Psoas muscle (tissue), 8 donors: ENCODE results near the gene ZMYM3. TPM values are rescaled to one million over a fixed set of nuclear protein-coding genes. Genes with fewer than 3 reads are reported as not detected.
"Not testable (repeated sequence)": the region's sequence is repeated elsewhere in the genome, so short reads cannot be mapped to it uniquely, and the experiment has no call there.

ENCODE experiments used
- ATAC-seq, 4 donors: fragments of 200-7000 bp; cut with Tn5 transposase; one replicate each; pipeline ENCODE4 v1.9.1; 2020; ENCODE audit warnings: moderate library complexity in 3 of 4, mild to moderate bottlenecking in 2 of 4
- DNase-seq, 2 donors: peaks; one replicate each; pipeline ENCODE4 v3.0.0-alpha.2; 2020
- H3K27ac ChIP-seq: fragments of 200-600 bp; one replicate; pipeline ENCODE4 v1.8.0; 2022
- H3K27me3 ChIP-seq, 3 donors: fragments of 200-600 bp in 1 of 3; one replicate each; pipeline versions ENCODE4 v1.6.1 to v1.8.0; 2013 to 2022; ENCODE audit warnings: low read length in 2 of 3, mild to moderate bottlenecking in 2 of 3, moderate library complexity in 1 of 3; ENCODE audit not compliant: insufficient read depth in 3 of 3
- H3K36me3 ChIP-seq, 2 donors: fragments of 200-600 bp in 1 of 2; one replicate each; pipeline versions ENCODE4 v1.6.1 to v1.8.0; 2013 to 2022; ENCODE audit warnings: low read depth in 1 of 2, mild to moderate bottlenecking in 1 of 2, moderate library complexity in 1 of 2; ENCODE audit not compliant: insufficient read depth in 1 of 2
- H3K4me1 ChIP-seq: fragments of 200-600 bp; one replicate; pipeline ENCODE4 v1.8.0; 2022
- H3K4me3 ChIP-seq: fragments of 200-600 bp; one replicate; pipeline ENCODE4 v1.8.0; 2022; ENCODE audit warnings: mild to moderate bottlenecking
- H3K9me3 ChIP-seq: fragments of 200-600 bp; one replicate; pipeline ENCODE4 v1.8.0; 2022
- WGBS, 3 donors: extraction: QIAGEN DNeasy Blood & Tissue Kit; methylation state at CpG; one replicate each; pipeline versions ENCODE4 v1.1.6 to v1.1.7; 2013; 5-methylcytosine and 5-hydroxymethylcytosine counted together
- intact Hi-C, 2 donors: fragments of 100-400 bp; cut with DNase I; formaldehyde crosslinking; loops; one replicate each; pipeline versions ENCODE4 v1.11.0 to v1.14.2; 2022
- polyA plus RNA-seq, 3 donors: library from polyadenylated mRNA; stranded (reverse); fragments of 200-250 nt; gene quantifications; one replicate each; pipeline ENCODE4 v1.2.3, GENCODE V29; 2013
- total RNA-seq, 4 donors: library from RNA; stranded (reverse); fragmentation: NEBNext Ultra II Directional in 2 of 4; extraction: Animal tissue kit (Norgen Biotek cat#: 25700) in 2 of 4; gene quantifications; one replicate each; pipeline versions ENCODE4 v1.2.1 to v1.2.4, GENCODE V29; 2021 to 2023
- TF ChIP-seq, protein P1 (sequence below): fragments of 200-600 bp; IDR thresholded peaks from one replicate; pipeline ENCODE4 v1.8.0; 2022; ENCODE audit warnings: antibody characterized with exemption
- donor health status: healthy with polysubstance abuse.
- donor health status: DM: no; HTN: no; CAD: no; lungs with moderate emphysema.
- donor health status: Bipolar disorder and iron deficiency.
- donor health status: healthy.
- donor health status: DM: yes; HTN: yes; CAD: no.
- donor health status: DM: no; HTN: no; CAD: no.
- donor health status: DM: no; HTN: no; CAD: no.
- donor health status: DM: yes; HTN: yes; CAD: no.

ZMYM3 gene
- total and polyA plus RNA-seq, 7 donors: 2.5 to 10.6 (median 6.3) TPM

DNA sequence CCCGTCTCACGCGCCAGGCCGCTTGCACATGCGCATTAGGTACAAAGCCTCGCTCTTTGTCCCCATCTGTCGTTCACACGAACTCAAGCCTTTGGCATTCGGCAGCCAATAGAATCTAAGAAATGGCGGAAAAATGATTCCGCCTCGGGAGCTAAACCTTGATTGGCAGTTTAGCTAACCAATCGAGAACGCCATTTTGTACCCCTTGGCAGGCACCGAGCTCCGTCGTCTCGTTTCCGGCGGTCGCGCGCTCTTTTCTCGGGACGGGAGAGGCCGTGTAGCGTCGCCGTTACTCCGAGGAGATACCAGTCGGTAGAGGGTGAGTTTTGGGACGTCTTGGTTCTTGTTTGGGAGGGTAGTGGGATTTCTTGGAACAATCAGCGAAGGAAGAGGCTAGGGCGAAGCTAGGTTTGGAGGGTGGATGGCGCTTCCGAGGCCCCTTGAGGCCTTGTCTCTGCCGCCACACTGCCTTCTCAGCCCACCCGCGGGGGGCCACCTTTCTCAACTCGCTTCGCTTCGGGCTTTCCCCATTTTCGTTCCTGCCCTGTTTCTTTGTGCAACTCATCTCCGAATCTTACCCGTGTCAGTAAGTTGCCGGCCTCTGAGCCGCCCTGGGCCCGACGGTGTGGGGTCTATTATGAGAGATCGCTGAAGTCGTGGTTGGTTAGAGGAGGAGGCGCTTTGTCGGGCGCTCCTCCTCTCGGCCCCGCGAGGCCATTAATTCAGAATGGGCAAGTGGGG, 29.6 kb upstream of the ZMYM3 start, which contains the start of gene NONO:
NONO (plus strand) TSS at position 233 of the 741 bp plus-strand sequence. CDS start 7,003 bp downstream, outside the sequence.
- intact Hi-C loops: no loop called here
- H3K9me3 ChIP-seq: no peaks in the 10 kb centered on the region
- DNase-seq: peak; percentile 77 to 87
- peaks cover 0 to 8% (median 0%) of the 10 kb centered on the region in 3 donors for H3K27me3 ChIP-seq
- 0 to 35% (median 0%) methylated on average over 52 to 57 of the region's 57 CpGs for WGBS, 3 donors
- H3K27ac ChIP-seq: peak within 1 kb of the TSS; percentile 90
- peaks cover 19% of the 10 kb centered on the region for H3K4me1 ChIP-seq
- ATAC-seq: peak; percentile 93 to 97 (median 95)
- peak within 1 kb of the TSS; percentile 75 for H3K4me3 ChIP-seq
- H3K36me3 ChIP-seq: no peaks in the 10 kb centered on the region
- TF ChIP-seq, protein P1, sequence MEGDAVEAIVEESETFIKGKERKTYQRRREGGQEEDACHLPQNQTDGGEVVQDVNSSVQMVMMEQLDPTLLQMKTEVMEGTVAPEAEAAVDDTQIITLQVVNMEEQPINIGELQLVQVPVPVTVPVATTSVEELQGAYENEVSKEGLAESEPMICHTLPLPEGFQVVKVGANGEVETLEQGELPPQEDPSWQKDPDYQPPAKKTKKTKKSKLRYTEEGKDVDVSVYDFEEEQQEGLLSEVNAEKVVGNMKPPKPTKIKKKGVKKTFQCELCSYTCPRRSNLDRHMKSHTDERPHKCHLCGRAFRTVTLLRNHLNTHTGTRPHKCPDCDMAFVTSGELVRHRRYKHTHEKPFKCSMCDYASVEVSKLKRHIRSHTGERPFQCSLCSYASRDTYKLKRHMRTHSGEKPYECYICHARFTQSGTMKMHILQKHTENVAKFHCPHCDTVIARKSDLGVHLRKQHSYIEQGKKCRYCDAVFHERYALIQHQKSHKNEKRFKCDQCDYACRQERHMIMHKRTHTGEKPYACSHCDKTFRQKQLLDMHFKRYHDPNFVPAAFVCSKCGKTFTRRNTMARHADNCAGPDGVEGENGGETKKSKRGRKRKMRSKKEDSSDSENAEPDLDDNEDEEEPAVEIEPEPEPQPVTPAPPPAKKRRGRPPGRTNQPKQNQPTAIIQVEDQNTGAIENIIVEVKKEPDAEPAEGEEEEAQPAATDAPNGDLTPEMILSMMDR: no peak

DNA sequence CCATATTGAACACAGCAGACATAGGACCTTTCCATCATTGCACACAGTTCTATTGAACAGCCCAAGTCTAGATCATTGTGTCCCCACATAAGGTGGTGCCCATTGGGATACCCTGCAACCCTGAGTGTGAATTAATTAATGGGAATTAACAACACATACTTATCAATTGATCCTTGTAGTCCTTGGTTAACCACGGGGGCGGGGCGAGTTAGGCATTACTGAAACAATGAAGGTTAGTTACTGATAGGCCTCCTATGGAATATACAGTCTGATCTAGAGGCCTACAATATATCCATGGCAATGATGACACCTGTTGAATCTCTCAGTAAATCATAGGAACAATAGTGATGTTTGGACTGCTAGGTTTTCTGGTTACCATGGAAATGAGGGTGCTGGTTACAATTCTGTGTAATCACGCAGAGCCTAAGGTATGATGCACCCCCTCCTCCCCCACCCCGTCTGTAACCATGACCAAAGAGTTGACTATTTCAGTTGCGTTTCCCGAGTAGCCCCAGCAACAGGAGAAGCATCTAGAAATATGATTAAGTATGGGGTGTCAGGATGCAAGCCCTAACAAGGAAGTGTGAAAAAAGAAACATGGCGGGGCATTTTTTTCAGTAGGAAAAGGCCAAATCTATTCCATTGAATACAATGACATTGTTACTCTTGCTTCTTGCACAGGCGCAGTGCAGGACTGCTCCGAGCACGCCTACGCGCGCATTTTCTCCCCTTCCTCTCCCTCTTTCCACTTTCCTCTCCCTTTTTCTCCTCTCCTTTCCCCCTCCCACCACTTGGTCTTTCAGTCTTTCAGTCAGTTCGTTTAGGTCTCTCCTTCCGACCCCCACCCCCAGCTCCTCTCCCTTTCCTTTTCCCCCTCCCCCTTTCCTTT, 28.8 kb upstream of the ZMYM3 start:
- H3K36me3 ChIP-seq: no peaks in the 10 kb centered on the region
- ATAC-seq (peak; percentile 63 to 75 (median 68)), DNase-seq (no peak)
- H3K27me3 ChIP-seq: peaks cover 0 to 8% (median 0%) of the 10 kb centered on the region in 3 donors
- intact Hi-C loops: no loop called here
- H3K27ac ChIP-seq: peak overlapping the region; percentile 84
- WGBS, 3 donors: 19 to 39% (median 24%) methylated on average over 15 to 16 of the region's 16 CpGs
- H3K9me3 ChIP-seq: no peaks in the 10 kb centered on the region
- H3K4me3 ChIP-seq: peak overlapping the region; percentile 75
- TF ChIP-seq, protein P1: no peak
- H3K4me1 ChIP-seq: peaks cover 15% of the 10 kb centered on the region

DNA sequence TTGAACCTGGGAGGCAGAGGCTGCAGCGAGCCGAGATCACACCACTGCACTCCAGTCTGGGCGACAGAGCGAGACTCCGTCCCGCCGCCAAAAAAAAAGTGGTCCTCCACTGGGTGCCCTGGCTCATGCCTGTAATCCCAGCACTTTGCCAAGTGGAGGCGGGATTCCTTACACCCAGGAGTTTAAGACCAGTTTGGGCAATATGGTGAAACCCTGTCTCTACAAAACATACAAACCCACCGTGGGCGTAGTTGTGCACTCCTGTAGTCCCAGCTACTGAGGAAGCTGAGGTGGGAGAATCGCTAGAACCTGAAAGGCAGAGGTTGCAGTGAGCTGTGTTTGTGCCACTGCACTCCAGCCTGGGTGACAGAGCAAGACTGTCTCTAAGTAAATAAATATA, 27.4 kb upstream of the ZMYM3 start:
- H3K9me3 ChIP-seq, ATAC-seq, H3K4me3 ChIP-seq, DNase-seq, H3K36me3 ChIP-seq, H3K27ac ChIP-seq, intact Hi-C loops, H3K27me3 ChIP-seq: not testable (repeated sequence)
- 94 to 97% (median 97%) methylated on average over 11 of the region's 11 CpGs for WGBS, 3 donors
- H3K4me1 ChIP-seq: peaks cover 15% of the 10 kb centered on the region

DNA sequence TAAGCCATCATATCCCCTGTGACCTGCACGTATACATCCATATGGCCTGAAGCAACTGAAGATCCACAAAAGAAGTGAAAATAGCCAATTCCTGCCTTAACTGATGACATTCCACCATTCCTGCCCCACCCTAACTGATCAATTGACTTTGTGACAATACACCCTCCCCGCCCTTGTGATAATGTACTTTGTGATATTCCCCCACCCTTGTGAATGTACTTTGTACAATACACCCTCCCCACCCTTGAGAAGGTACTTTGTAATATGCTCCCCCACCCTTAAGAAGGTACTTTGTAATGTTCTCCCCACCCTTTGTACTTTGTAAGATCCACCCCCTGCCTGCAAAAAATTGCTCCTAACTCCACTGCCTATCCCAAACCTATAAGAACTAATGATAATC, 18.4 kb upstream of the ZMYM3 start:
- H3K9me3 ChIP-seq, ATAC-seq, H3K27me3 ChIP-seq, H3K4me3 ChIP-seq, H3K4me1 ChIP-seq, DNase-seq, H3K36me3 ChIP-seq, H3K27ac ChIP-seq, intact Hi-C loops: not testable (repeated sequence)
- WGBS, 3 donors: 79 to 92% (median 86%) methylated on average over 2 of the region's 2 CpGs

DNA sequence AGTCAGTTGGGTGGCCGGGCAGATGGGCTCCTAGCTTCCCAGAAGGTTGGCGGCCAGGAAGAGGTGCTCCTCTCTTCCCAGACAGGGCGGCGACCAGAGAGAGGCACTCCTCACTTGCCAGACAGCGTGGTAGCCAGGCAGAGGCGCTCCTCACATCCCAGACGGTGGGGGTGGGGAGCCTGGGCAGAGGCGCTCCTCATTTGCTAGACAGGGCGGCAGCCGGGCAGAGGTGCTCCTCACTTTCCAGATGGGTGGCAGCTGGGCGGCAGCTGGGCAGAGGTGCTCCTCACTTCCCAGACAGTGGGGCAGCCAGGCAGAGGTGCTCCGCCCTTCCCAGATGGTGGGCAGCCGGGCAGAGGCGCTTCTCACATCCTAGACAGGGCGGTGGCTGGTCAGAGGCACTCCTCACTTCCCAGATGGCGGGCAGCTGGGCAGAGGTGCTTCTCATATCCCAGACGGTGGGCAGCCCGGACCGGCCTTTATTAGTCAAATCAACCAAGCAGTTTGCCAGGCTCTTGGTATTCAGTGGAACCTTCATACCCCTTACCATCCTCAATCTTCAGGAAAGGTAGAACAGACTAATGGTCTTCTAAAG, 16.0 kb upstream of the ZMYM3 start:
- Histone ChIP-seq H3K27ac (no peak overlapping the region), H3K9me3 (no peaks in the 10 kb centered on the region), H3K36me3 (no peaks in the 10 kb centered on the region), H3K27me3 (no peaks in the 10 kb centered on the region), H3K4me3 (no peak overlapping the region), H3K4me1 (no peaks in the 10 kb centered on the region)
- DNase-seq (no peak), ATAC-seq (no peak)
- WGBS, 3 donors: 78 to 88% (median 82%) methylated on average over 7 to 19 of the region's 19 CpGs
- intact Hi-C loops: no loop called here
- TF ChIP-seq, protein P1: no peak

DNA sequence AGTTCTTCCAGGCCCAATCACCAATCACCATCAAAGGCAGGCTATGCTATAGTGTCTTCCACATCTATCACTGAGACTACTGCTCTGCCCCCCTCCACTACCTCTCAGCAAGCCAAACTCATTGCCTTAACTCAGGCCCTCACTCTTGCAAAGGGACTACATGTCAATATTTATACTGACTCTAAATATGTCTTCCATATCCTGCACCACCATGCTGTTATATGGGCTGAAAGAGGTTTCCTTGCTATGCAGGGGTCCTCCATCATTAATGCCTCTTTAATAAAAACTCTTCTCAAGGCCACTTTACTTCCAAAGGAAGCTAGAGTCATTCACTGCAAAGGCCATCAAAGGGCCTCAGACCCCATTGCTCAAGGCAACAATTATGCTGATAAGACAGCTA, 14.7 kb upstream of the ZMYM3 start:
- H3K27me3 ChIP-seq, H3K36me3 ChIP-seq, ATAC-seq, DNase-seq, H3K9me3 ChIP-seq, H3K4me3 ChIP-seq, intact Hi-C loops, H3K27ac ChIP-seq, H3K4me1 ChIP-seq: not testable (repeated sequence)
